ENCODE measurements around the gene FLT3. TPM values are rescaled to one million over a fixed set of nuclear protein-coding genes. Genes with fewer than 3 reads are reported as not detected.
A peak's percentile ranks its signal among the peaks of the same experiment; 100 is the strongest.

FLT3 gene
- total RNA-seq, 2 donors from 2014 or later, result 0.12 to 0.26 TPM

GRCh38 chr13:28002886-28003698, 97.3 kb downstream of the FLT3 start:
- no peak for DNase-seq (ENCODE audit: low spot score)
- Histone ChIP-seq H3K36me3 (no peaks in the 10 kb centered on the region), H3K4me3 (no peak overlapping the region), H3K9me3 (no peaks in the 10 kb centered on the region), H3K27me3 (no peaks in the 10 kb centered on the region), H3K27ac (no peak overlapping the region), H3K4me1 (no peaks in the 10 kb centered on the region)
- no peak for TF ChIP-seq CTCF (IDR thresholded peaks at IDR 0.05)

GRCh38 chr13:28001837-28002473, 98.4 kb downstream of the FLT3 start:
- H3K9me3 ChIP-seq, result no peaks in the 10 kb centered on the region

GRCh38 chr13:28001049-28001448, 99.3 kb downstream of the FLT3 start:
- DNase-seq (ENCODE audit: low spot score), result no peak
- no peaks in the 10 kb centered on the region for H3K9me3 ChIP-seq
- TF ChIP-seq CTCF (IDR thresholded peaks at IDR 0.05), result no peak

More at GRCh38 chr13:28001837-28002473, 98.4 kb downstream of the FLT3 start:
- no peak for DNase-seq (ENCODE audit: low spot score)
- Histone ChIP-seq H3K27me3 (no peaks in the 10 kb centered on the region), H3K4me3 (no peak overlapping the region), H3K36me3 (no peaks in the 10 kb centered on the region), H3K27ac (no peak overlapping the region), H3K4me1 (no peaks in the 10 kb centered on the region)
- no peak for TF ChIP-seq CTCF (IDR thresholded peaks at IDR 0.05)

GRCh38 chr13:28000567-28000966, 99.8 kb downstream of the FLT3 start:
- no peak for TF ChIP-seq CTCF (IDR thresholded peaks at IDR 0.05)
- Histone ChIP-seq H3K4me1 (no peaks in the 10 kb centered on the region), H3K36me3 (no peaks in the 10 kb centered on the region), H3K9me3 (no peaks in the 10 kb centered on the region), H3K27ac (no peak overlapping the region), H3K4me3 (no peak overlapping the region), H3K27me3 (no peaks in the 10 kb centered on the region)
- DNase-seq (ENCODE audit: low spot score), result no peak

More at GRCh38 chr13:28001049-28001448, 99.3 kb downstream of the FLT3 start:
- H3K4me3 ChIP-seq, result no peak overlapping the region
- H3K27me3 ChIP-seq, result no peaks in the 10 kb centered on the region
- H3K27ac ChIP-seq, result no peak overlapping the region
- no peaks in the 10 kb centered on the region for H3K36me3 ChIP-seq
- H3K4me1 ChIP-seq, result no peaks in the 10 kb centered on the region

- DNase-seq (ENCODE audit: low spot score), result no peak
- TF ChIP-seq CTCF (IDR thresholded peaks at IDR 0.05), result peak in 1 of 2 donors; percentile 59
- Histone ChIP-seq H3K36me3 (no peaks in the 10 kb centered on the region), H3K4me1 (no peaks in the 10 kb centered on the region), H3K27ac (no peak overlapping the region), H3K4me3 (no peak overlapping the region), H3K9me3 (no peaks in the 10 kb centered on the region), H3K27me3 (no peaks in the 10 kb centered on the region)
Measured at GRCh38 chr13:27997904-27998522, 102.4 kb downstream of the FLT3 start.
